Panc1 (cell line): ENCODE data around the gene LDLR. TPM values are rescaled to one million over a fixed set of nuclear protein-coding genes. Genes with fewer than 3 reads are reported as not detected.

Source experiments
- ATAC-seq: fragments of 200-7000 bp; cut with Tn5 transposase; 2 replicates; pipeline ENCODE4 v1.9.1; 2020; ENCODE audit warnings: mild to moderate bottlenecking, moderate library complexity
- BruUV-seq: library from RNA; stranded (reverse); fragments of 400-500 nt; replicated peaks from 2 replicates; lab custom pipeline; 2021; lab: Mats Ljungman, UMichigan
- CTCF ChIA-PET: fragments of 300-600 bp; sonication (Branson Sonifier 250); formaldehyde crosslinking; loops from one replicate; lab custom pipeline; 2022; ENCODE audit warnings: antibody characterized with exemption; lab: Charles Lee
- POLR2A ChIA-PET: fragments of 300-600 bp; sonication (Branson Sonifier 250); formaldehyde crosslinking; loops from one replicate; lab custom pipeline; 2022; ENCODE audit warnings: antibody characterized with exemption; lab: Charles Lee
- DNase-seq: peaks from one replicate; pipeline ENCODE4 v3.0.0-alpha.2; 2010; ENCODE audit warnings: low read depth, low spot score
- H3K27ac ChIP-seq: 2 replicates; pipeline ENCODE4 v1.5.1; 2011; ENCODE audit warnings: mild to moderate bottlenecking, low read length, inconsistent platforms
- H3K27me3 ChIP-seq: fragments of 200-500 bp; sonication (Bioruptor generic); 2 replicates; pipeline ENCODE4 v1.6.0; 2014; ENCODE audit warnings: low read length, inconsistent platforms; ENCODE audit not compliant: control insufficient read depth, insufficient read depth
- H3K36me3 ChIP-seq: fragments of 200-500 bp; sonication (Bioruptor generic); 2 replicates; pipeline ENCODE4 v1.5.1; 2014; ENCODE audit warnings: inconsistent platforms, mild to moderate bottlenecking, low read length, moderate library complexity; ENCODE audit not compliant: control insufficient read depth, insufficient read depth
- H3K4me1 ChIP-seq: 2 replicates; pipeline ENCODE4 v1.5.1; 2011; ENCODE audit warnings: inconsistent platforms, mild to moderate bottlenecking, low read length, moderate library complexity; ENCODE audit not compliant: control insufficient read depth, insufficient read depth
- H3K4me3 ChIP-seq, 2 experiments: 2 replicates each; pipeline ENCODE4 v1.5.1; 2011 to 2012; ENCODE audit warnings: low read depth in 2 of 2, low read length in 2 of 2, mild to moderate bottlenecking in 2 of 2, inconsistent platforms in 1 of 2, moderate library complexity in 1 of 2
- H3K9me3 ChIP-seq: fragments of 200-500 bp; sonication (Bioruptor generic); 2 replicates; pipeline ENCODE4 v1.5.1; 2014; ENCODE audit warnings: low read depth, mild to moderate bottlenecking, inconsistent platforms, low read length, moderate library complexity; ENCODE audit not compliant: control insufficient read depth, insufficient read depth
- CTCF ChIP-seq: fragments of 450-650 bp; IDR thresholded peaks from 2 replicates; pipeline ENCODE4 v1.5.1; 2017; ENCODE audit warnings: mild to moderate bottlenecking
- POLR2AphosphoS5 ChIP-seq: IDR thresholded peaks from 2 replicates; pipeline ENCODE4 v1.6.1; 2012; ENCODE audit warnings: mild to moderate bottlenecking, low read depth, low read length, moderate library complexity
- REST ChIP-seq, 2 experiments: IDR thresholded peaks; 2 replicates each; pipeline ENCODE4 v1.6.1; 2011 to 2012; ENCODE audit warnings: low read depth in 2 of 2, control low read depth in 1 of 2, low read length in 1 of 2, mild to moderate bottlenecking in 1 of 2, moderate library complexity in 1 of 2; ENCODE audit not compliant: insufficient read depth in 1 of 2
- SIN3A ChIP-seq: IDR thresholded peaks from 2 replicates; pipeline ENCODE4 v1.6.1; 2012; ENCODE audit warnings: low read depth, mild to moderate bottlenecking, low read length, moderate library complexity, borderline replicate concordance; ENCODE audit not compliant: insufficient read depth
- TCF7L2 ChIP-seq: IDR thresholded peaks from 2 replicates; pipeline ENCODE4 v1.6.1; 2011; ENCODE audit warnings: mild to moderate bottlenecking, low read depth, low read length, inconsistent platforms
- in situ Hi-C: cut with HindIII; loops from 2 replicates; pipeline ENCODE4 v1.10.0; 2016; ENCODE audit warnings: low sequenced_read_pairs, low pct_unique_long_range_greater_than_20kb
- intact Hi-C: fragments of 100-400 bp; cut with micrococcal nuclease; formaldehyde crosslinking; loops from one replicate; pipeline ENCODE4 v1.10.0; 2022; ENCODE audit not compliant: unreplicated experiment
- total RNA-seq: library from RNA; stranded (reverse); gene quantifications from one replicate; pipeline ENCODE4 v1.2.1, GENCODE V29; 2021; ENCODE audit not compliant: unreplicated experiment

Gene LDLR
- total RNA-seq, 1 experiment from 2014 or later, result 203 TPM

GRCh38 chr19:11098327-11098726 lies 9.1 kb downstream of the LDLR start:
- DNase-seq (no peak), ATAC-seq (no peak)
- Histone ChIP-seq H3K4me1 (peaks cover 25% of the 10 kb centered on the region), H3K9me3 (no peaks in the 10 kb centered on the region), H3K4me3 (no peak overlapping the region), H3K27ac (no peak overlapping the region), H3K36me3 (peaks cover 6% of the 10 kb centered on the region; the same call in 1 of the 2 replicates), H3K27me3 (no peaks in the 10 kb centered on the region)
- in situ Hi-C loops, result no loop called here
- ChIA-PET POLR2A (no interaction called here), CTCF (no interaction called here)
- BruUV-seq, result no TSS peak
- intact Hi-C loops, result no loop called here
- no peak for TF ChIP-seq POLR2AphosphoS5
- no peak for TF ChIP-seq REST (IDR thresholded peaks at IDR 0.05; ENCODE audit: insufficient read depth in 1 of 2, low read depth in 2 of 2, low read length in 1 of 2)
- no peak for TF ChIP-seq CTCF
- no peak for TF ChIP-seq TCF7L2
- TF ChIP-seq SIN3A, result no peak

- intact Hi-C loops (no loop called here), in situ Hi-C loops (no loop called here)
- CTCF ChIA-PET, result no interaction called here
- no peak overlapping the region for H3K27ac ChIP-seq
- H3K4me1 ChIP-seq, result peaks cover 20% of the 10 kb centered on the region
- BruUV-seq, result TSS peak; percentile 6
- DNase-seq (no peak), ATAC-seq (no peak)
- H3K9me3 ChIP-seq, result no peaks in the 10 kb centered on the region
- POLR2A ChIA-PET, result no interaction called here
- H3K27me3 ChIP-seq, result no peaks in the 10 kb centered on the region
- no peak overlapping the region for H3K4me3 ChIP-seq
- H3K36me3 ChIP-seq, result peaks cover 6% of the 10 kb centered on the region; the same call in 1 of the 2 replicates
- TF ChIP-seq POLR2AphosphoS5 (no peak), SIN3A (no peak), CTCF (no peak), REST (IDR thresholded peaks at IDR 0.05; ENCODE audit: insufficient read depth in 1 of 2, low read depth in 2 of 2, low read length in 1 of 2) (no peak), TCF7L2 (no peak)
Measured at GRCh38 chr19:11098861-11099260, 9.6 kb downstream of the LDLR start.
